ENCODE measurements around the gene ADTRP.

ADTRP gene

GRCh38 chr6:11778648-11779328 lies at the start of gene ADTRP:
Gene ADTRP, minus strand, starts transcription at chr6:11778803. Its CDS starts 44 bp downstream, at chr6:11778759.
- no peak for DNase-seq (ENCODE audit: low spot score)

GRCh38 chr6:11826779-11827178 lies 48.2 kb upstream of the ADTRP start:
- no peak for DNase-seq (ENCODE audit: low spot score)

- no peak for DNase-seq (ENCODE audit: low spot score)
Measured at GRCh38 chr6:11824986-11825385, 46.4 kb upstream of the ADTRP start.

GRCh38 chr6:11822346-11822745 lies 43.7 kb upstream of the ADTRP start:
- DNase-seq (ENCODE audit: low spot score), result no peak

GRCh38 chr6:11821781-11822180 lies 43.2 kb upstream of the ADTRP start:
- DNase-seq (ENCODE audit: low spot score), result no peak

- no peak for DNase-seq (ENCODE audit: low spot score)
Measured at GRCh38 chr6:11820821-11821220, 42.2 kb upstream of the ADTRP start.

- no peak for DNase-seq (ENCODE audit: low spot score)
Measured at GRCh38 chr6:11819486-11819885, 40.9 kb upstream of the ADTRP start.

GRCh38 chr6:11815231-11815630 lies 36.6 kb upstream of the ADTRP start:
- DNase-seq (ENCODE audit: low spot score), result no peak

- DNase-seq (ENCODE audit: low spot score), result no peak
Measured at GRCh38 chr6:11814819-11815218, 36.2 kb upstream of the ADTRP start.

- no peak for DNase-seq (ENCODE audit: low spot score)
Measured at GRCh38 chr6:11814106-11814505, 35.5 kb upstream of the ADTRP start.

- no peak for DNase-seq (ENCODE audit: low spot score)
Measured at GRCh38 chr6:11813606-11814005, 35.0 kb upstream of the ADTRP start.

GRCh38 chr6:11812951-11813350 lies 34.3 kb upstream of the ADTRP start:
- DNase-seq (ENCODE audit: low spot score), result no peak

GRCh38 chr6:11812439-11812838 lies 33.8 kb upstream of the ADTRP start:
- DNase-seq (ENCODE audit: low spot score), result no peak

GRCh38 chr6:11811644-11812264 lies 33.2 kb upstream of the ADTRP start:
- DNase-seq (ENCODE audit: low spot score), result no peak

GRCh38 chr6:11810854-11811643 lies 32.4 kb upstream of the ADTRP start:
- DNase-seq (ENCODE audit: low spot score), result no peak

- DNase-seq (ENCODE audit: low spot score), result no peak
Measured at GRCh38 chr6:11810039-11810541, 31.5 kb upstream of the ADTRP start.

GRCh38 chr6:11808054-11808453 lies 29.5 kb upstream of the ADTRP start:
- no peak for DNase-seq (ENCODE audit: low spot score)

GRCh38 chr6:11806561-11807317 lies 28.1 kb upstream of the ADTRP start:
- no peak for DNase-seq (ENCODE audit: low spot score)

GRCh38 chr6:11805259-11806053 lies 26.9 kb upstream of the ADTRP start:
- no peak for DNase-seq (ENCODE audit: low spot score)

- no peak for DNase-seq (ENCODE audit: low spot score)
Measured at GRCh38 chr6:11804701-11805100, 26.1 kb upstream of the ADTRP start.

- DNase-seq (ENCODE audit: low spot score), result no peak
Measured at GRCh38 chr6:11804135-11804534, 25.5 kb upstream of the ADTRP start.
